Motor neuron (in vitro differentiated cells): ENCODE data around the gene CAMK2B. TPM values are rescaled to one million over a fixed set of nuclear protein-coding genes. Genes with fewer than 3 reads are reported as not detected.

Experiments used
- ATAC-seq, 8 experiments: fragments of 200-7000 bp; cut with Tn5 transposase; replicated peaks in 6 of 8; 2 replicates each; pipeline ENCODE4 v1.8.0; 2021; ENCODE audit warnings: mild to moderate bottlenecking in 8 of 8, moderate library complexity in 8 of 8
- H3K27ac ChIP-seq, 2 donors: fragments of 250-450 bp; sonication (Bioruptor Pico); 2 replicates each; pipeline ENCODE4 v1.9.0; 2021; ENCODE audit warnings: antibody characterized with exemption in 2 of 2, mild to moderate bottlenecking in 2 of 2, moderate library complexity in 1 of 2
- H3K4me1 ChIP-seq, 2 donors: fragments of 250-450 bp; sonication (Bioruptor Pico); replicated peaks in 1 of 2; 2 replicates each; pipeline ENCODE4 v1.6.1; 2021; ENCODE audit warnings: antibody characterized with exemption in 2 of 2, mild to moderate bottlenecking in 2 of 2, moderate library complexity in 1 of 2
- H3K4me3 ChIP-seq, 5 donors: fragments of 250-450 bp; sonication (Bioruptor Pico); 2 replicates each; pipeline ENCODE4 v1.9.0; 2021; ENCODE audit warnings: antibody characterized with exemption in 5 of 5, mild to moderate bottlenecking in 5 of 5, moderate library complexity in 4 of 5
- WGBS, 10 experiments: fragments of 450-650 bp; shearing (Covaris generic); methylation state at CpG; one replicate each; pipeline ENCODE4 v1.0.0; 2022; 5-methylcytosine and 5-hydroxymethylcytosine counted together
- in situ Hi-C, 9 experiments: fragments of 400-800 bp; cut with MboI; loops; one replicate each; pipeline ENCODE4 v1.15.0; 2021; ENCODE audit warnings: low sequenced_read_pairs in 9 of 9, low pct_unique_long_range_greater_than_20kb in 2 of 9; ENCODE audit not compliant: unreplicated experiment in 9 of 9
- total RNA-seq, 8 experiments: library from RNA; unstranded; fragments of 300-600 nt; gene quantifications; 2 replicates each; pipeline versions ENCODE4 v1.2.3 to v1.2.4, GENCODE V29; 2022

The CAMK2B gene
- total RNA-seq, 8 experiments from 2014 or later, result 2.2 to 23.4 (median 9.9) TPM

GRCh38 chr7:44285561-44285960 lies 39.8 kb downstream of the CAMK2B start:
- in situ Hi-C loops, result no loop called here
- Histone ChIP-seq H3K27ac (no peak overlapping the region), H3K4me3 (no peak overlapping the region), H3K4me1 (no peaks in the 10 kb centered on the region)
- WGBS, 10 experiments, result 60 to 100% (median 95%) methylated on average over 1 to 4 of the region's 24 CpGs; no CpG with 5 or more reads in 6 of the 10 experiments
- no peak for ATAC-seq

- Histone ChIP-seq H3K4me3 (no peak overlapping the region), H3K4me1 (no peaks in the 10 kb centered on the region), H3K27ac (no peak overlapping the region)
- peak in 1 of 8 experiments; percentile 60 for ATAC-seq
- in situ Hi-C loops, result no loop called here
- 40 to 100% (median 83%) methylated on average over 1 to 10 of the region's 16 CpGs; no CpG with 5 or more reads in 1 of the 10 experiments for WGBS, 10 experiments
Observed at GRCh38 chr7:44284881-44285541, 40.4 kb downstream of the CAMK2B start.

DNA sequence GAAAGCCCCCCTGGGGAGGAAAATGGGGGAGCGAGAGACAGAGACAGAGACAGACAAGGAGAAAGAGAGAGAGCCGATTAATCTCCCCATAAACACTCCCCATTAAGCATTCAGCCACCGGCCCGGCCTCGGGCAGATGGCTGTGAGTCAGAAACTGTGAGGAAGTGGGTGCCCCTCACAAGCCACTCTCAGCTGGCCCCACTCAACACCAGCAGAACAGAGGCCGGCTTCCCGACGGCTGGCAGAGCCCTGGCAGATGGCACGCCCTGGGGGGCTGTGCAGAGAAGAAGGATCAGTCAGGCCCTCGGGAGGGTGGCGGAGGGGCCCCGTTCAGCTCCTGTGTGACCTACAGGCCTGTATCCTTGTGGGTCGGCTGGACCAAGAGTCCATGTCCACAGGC lies 41.2 kb downstream of the CAMK2B start:
- in situ Hi-C loops, result no loop called here
- H3K27ac ChIP-seq, result no peak overlapping the region
- no peaks in the 10 kb centered on the region for H3K4me1 ChIP-seq
- no peak overlapping the region for H3K4me3 ChIP-seq
- ATAC-seq, result peak in 5 of 8 experiments; percentile 34 to 57 (median 37)
- 73 to 94% (median 75%) methylated on average over 3 to 6 of the region's 13 CpGs; no CpG with 5 or more reads in 7 of the 10 experiments for WGBS, 10 experiments

DNA sequence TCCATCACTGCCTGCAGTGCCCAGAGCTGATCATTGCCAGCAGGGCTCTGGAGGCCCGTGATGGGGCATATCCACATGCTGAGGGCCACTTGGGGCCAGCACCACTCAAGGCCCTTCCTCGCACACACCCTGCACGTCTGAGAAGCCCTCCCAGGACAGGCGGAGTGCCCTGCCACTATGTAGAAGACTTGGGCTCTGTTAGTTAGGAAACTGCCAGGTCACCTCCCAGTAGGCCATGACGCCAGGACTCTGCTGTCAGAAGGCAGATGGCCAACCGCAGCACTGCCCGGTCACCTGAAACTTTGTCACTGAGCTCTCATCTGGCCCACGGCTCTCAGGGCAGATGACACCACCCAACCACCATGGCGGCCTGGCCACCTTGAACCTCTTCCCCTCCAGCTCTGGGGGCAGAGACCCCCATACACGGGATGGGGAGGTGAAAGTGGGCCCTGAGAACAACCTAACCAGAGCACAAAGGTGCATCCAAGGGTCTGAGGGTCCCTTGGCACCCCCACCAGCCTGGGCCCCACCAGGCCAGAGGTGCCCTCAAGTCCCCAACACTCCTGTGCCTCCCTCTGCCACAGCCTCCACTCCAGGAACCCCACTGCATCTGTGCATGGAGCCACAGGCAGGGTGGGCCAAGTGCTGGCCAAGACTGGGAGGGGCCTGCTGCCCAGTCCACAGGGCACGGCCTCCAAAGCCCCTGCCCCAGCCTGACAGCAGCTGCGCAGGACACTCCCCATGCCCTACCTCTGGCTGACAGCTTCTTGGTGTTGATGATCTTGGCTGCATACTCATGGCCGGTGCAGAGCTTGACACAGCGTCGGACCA lies 41.8 kb downstream of the CAMK2B start:
- Histone ChIP-seq H3K4me1 (no peaks in the 10 kb centered on the region), H3K4me3 (no peak overlapping the region), H3K27ac (no peak overlapping the region)
- WGBS, 10 experiments, result 67 to 100% methylated on average over 1 to 3 of the region's 15 CpGs; no CpG with 5 or more reads in 8 of the 10 experiments
- no peak for ATAC-seq
- in situ Hi-C loops, result no loop called here

GRCh38 chr7:44282601-44283171 lies 42.7 kb downstream of the CAMK2B start:
- no peak overlapping the region for H3K4me3 ChIP-seq
- no peak overlapping the region for H3K27ac ChIP-seq
- H3K4me1 ChIP-seq, result no peaks in the 10 kb centered on the region
- WGBS, 10 experiments, result 40 to 100% (median 96%) methylated on average over 1 to 4 of the region's 10 CpGs; no CpG with 5 or more reads in 7 of the 10 experiments
- in situ Hi-C loops, result no loop called here
- ATAC-seq, result peak in 2 of 8 experiments; percentile 26 to 33

DNA sequence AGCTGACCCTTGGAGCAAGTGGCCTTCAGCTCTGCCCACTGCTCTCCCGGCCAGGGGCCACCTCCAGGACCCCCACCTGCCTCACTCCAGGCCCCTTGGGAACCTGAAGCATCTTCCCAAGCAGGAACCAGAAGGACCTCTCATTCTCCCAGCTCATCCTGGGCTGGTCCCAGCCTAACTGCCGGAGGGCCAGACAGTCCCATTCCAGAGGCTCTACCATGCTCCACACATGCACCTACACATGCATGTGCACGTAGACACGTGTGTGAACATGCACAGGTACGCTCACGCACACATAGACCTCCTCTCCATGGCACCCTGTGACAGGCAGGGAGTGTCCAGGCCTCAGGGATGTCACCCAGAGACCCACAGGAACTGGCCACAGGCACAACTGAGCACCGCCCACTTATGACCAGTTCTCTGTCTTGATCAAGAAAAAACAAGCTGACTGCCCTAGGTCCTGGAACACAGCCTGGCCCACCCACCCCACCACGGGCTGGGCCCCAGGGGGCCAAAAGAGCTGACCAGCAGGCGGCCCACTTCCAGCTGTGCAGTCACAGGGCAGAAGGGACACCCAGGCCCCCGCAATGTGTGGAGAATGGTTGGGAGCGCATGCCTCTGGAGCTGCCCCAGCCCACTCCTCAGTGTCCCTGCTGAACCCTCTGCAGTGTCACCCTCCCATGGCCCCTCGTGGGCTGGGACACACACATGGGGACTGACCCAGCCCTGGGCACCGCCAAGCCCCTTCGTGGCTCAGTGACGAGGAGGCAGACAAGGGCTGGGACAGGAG lies 43.4 kb downstream of the CAMK2B start:
- WGBS, 10 experiments, result 0 to 86% (median 80%) methylated on average over 1 to 5 of the region's 15 CpGs; no CpG with 5 or more reads in 4 of the 10 experiments
- Histone ChIP-seq H3K27ac (no peak overlapping the region), H3K4me3 (no peak overlapping the region), H3K4me1 (peaks cover 0 to under 1% of the 10 kb centered on the region in 2 donors)
- in situ Hi-C loops, result no loop called here
- peak in 3 of 8 experiments; percentile 5 to 40 (median 38) for ATAC-seq

GRCh38 chr7:44280993-44281721 lies 44.2 kb downstream of the CAMK2B start:
- Histone ChIP-seq H3K27ac (no peak overlapping the region), H3K4me1 (peaks cover 8 to 9% of the 10 kb centered on the region in 2 donors), H3K4me3 (no peak overlapping the region)
- in situ Hi-C loops, result no loop called here
- peak in 1 of 8 experiments; percentile 18 for ATAC-seq
- 70 to 93% (median 80%) methylated on average over 1 to 6 of the region's 20 CpGs; no CpG with 5 or more reads in 5 of the 10 experiments for WGBS, 10 experiments

- 37 to 100% (median 77%) methylated on average over 1 to 7 of the region's 8 CpGs; no CpG with 5 or more reads in 2 of the 10 experiments for WGBS, 10 experiments
- Histone ChIP-seq H3K4me1 (peaks cover 11 to 14% of the 10 kb centered on the region in 2 donors), H3K27ac (no peak overlapping the region), H3K4me3 (no peak overlapping the region)
- no peak for ATAC-seq
- in situ Hi-C loops, result no loop called here
Observed at GRCh38 chr7:44280636-44280992, 44.8 kb downstream of the CAMK2B start.

DNA sequence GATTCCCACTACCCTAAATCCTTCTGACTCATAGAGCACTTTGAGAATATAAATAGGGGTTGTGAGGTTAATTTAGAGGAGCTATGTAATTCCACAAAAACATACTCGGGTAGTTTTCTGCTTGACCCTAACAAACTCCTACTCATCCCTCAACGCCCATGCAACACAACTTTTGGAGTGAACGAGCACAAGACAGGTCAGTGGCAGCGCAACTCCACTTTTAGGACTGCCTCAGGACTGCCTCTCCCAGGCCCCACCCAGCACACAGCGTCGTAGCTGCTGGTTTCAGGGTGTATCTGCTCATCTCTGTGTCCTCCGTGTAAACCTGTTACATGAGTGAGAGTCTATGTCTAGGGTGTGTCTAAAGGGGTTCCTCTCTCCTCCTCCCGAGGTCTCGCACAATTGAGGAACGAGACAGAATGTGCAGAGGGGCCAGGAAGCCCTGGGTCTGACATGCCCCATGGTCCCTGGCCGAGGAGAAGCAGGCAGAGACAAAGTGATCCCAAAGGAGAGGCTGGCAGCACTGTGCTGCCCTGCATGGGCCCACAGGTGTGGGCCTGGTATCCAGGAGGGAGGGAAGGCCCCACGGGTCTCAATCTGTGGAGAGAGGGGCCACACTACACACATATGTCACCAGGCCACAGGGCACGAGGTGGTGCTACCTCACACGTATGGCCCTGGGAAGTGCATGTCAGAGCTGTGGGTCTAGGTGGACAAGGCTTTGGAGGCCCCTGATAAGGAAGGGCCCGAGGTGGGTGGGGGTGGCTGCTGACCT lies 45.5 kb downstream of the CAMK2B start:
- ATAC-seq, result no peak
- H3K4me3 ChIP-seq, result no peak overlapping the region
- in situ Hi-C loops, result no loop called here
- WGBS, 10 experiments, result 20 to 100% (median 73%) methylated on average over 1 to 8 of the region's 15 CpGs; no CpG with 5 or more reads in 3 of the 10 experiments
- H3K4me1 ChIP-seq, result peaks cover 11 to 15% of the 10 kb centered on the region in 2 donors
- H3K27ac ChIP-seq, result no peak overlapping the region

GRCh38 chr7:44279286-44279685 lies 46.1 kb downstream of the CAMK2B start:
- H3K4me3 ChIP-seq, result no peak overlapping the region
- no peak overlapping the region for H3K27ac ChIP-seq
- ATAC-seq, result peak in 2 of 8 experiments; percentile 4 to 37
- peaks cover 11 to 15% of the 10 kb centered on the region in 2 donors for H3K4me1 ChIP-seq
- WGBS, 10 experiments, result 20 to 100% (median 72%) methylated on average over 1 to 3 of the region's 6 CpGs; no CpG with 5 or more reads in 4 of the 10 experiments
- in situ Hi-C loops, result no loop called here

GRCh38 chr7:44278451-44279161 lies 46.8 kb downstream of the CAMK2B start:
- no peak overlapping the region for H3K4me3 ChIP-seq
- 33 to 100% (median 80%) methylated on average over 1 to 2 of the region's 9 CpGs; no CpG with 5 or more reads in 5 of the 10 experiments for WGBS, 10 experiments
- in situ Hi-C loops, result no loop called here
- ATAC-seq, result no peak
- H3K27ac ChIP-seq, result no peak overlapping the region
- peaks cover 11 to 15% of the 10 kb centered on the region in 2 donors for H3K4me1 ChIP-seq
